ENCODE results near the gene ABCD1. TPM values are rescaled to one million over a fixed set of nuclear protein-coding genes. Genes with fewer than 3 reads are reported as not detected.
"Not testable (repeated sequence)": the region's sequence is repeated elsewhere in the genome, so short reads cannot be mapped to it uniquely, and the experiment has no call there.

The ABCD1 gene
- total RNA-seq, 2 experiments from 2014 or later: 8.6 to 9.2 TPM

GRCh38 chrX:153703036-153703370 lies 21.7 kb upstream of the ABCD1 start:
- peaks cover 28% of the 10 kb centered on the region for H3K36me3 ChIP-seq (ENCODE audit: insufficient read depth, low read length)
- no peak overlapping the region for H3K4me3 ChIP-seq (ENCODE audit: low read length)
- no peaks in the 10 kb centered on the region for H3K4me1 ChIP-seq (ENCODE audit: insufficient read depth, low read length)
- DNase-seq (no peak), ATAC-seq (ENCODE audit: poor library complexity) (no peak)
- POLR2A ChIA-PET: no interaction called here
- no peaks in the 10 kb centered on the region for H3K9me3 ChIP-seq (ENCODE audit: control insufficient read depth in 1 of 2, insufficient read depth in 1 of 2, low read length in 2 of 2)
- Mint-ChIP-seq H3K36me3 (ENCODE audit: low read depth) (peaks cover 23% of the 10 kb centered on the region), H3K27me3 (no peaks in the 10 kb centered on the region), H3K27ac (no peak overlapping the region), H3K4me3 (no peak overlapping the region), H3K9me3 (no peaks in the 10 kb centered on the region), H3K4me1 (ENCODE audit: low read depth) (peaks cover 8% of the 10 kb centered on the region)
- CTCF ChIA-PET: no interaction called here
- H3K27me3 ChIP-seq (ENCODE audit: control insufficient read depth in 1 of 2, insufficient read depth in 2 of 2, low read length in 2 of 2): no peaks in the 10 kb centered on the region
- intact Hi-C loops (cut with DNase I, micrococcal nuclease): no loop called here
- no peak overlapping the region for H3K27ac ChIP-seq (ENCODE audit: low read depth in 1 of 2, low read length in 2 of 2)
- no peak for TF ChIP-seq CTCF (IDR thresholded peaks at IDR 0.05)

- TF ChIP-seq CTCF (IDR thresholded peaks at IDR 0.05): no peak
- peaks cover under 1% of the 10 kb centered on the region for H3K4me1 ChIP-seq (ENCODE audit: insufficient read depth, low read length)
- intact Hi-C loops (cut with DNase I, micrococcal nuclease): no loop called here
- H3K27ac Mint-ChIP-seq: no peak overlapping the region
- no peak for DNase-seq
- no peak overlapping the region for H3K4me3 ChIP-seq (ENCODE audit: low read length)
- no peaks in the 10 kb centered on the region for H3K9me3 ChIP-seq (ENCODE audit: control insufficient read depth in 1 of 2, insufficient read depth in 1 of 2, low read length in 2 of 2)
- H3K9me3 Mint-ChIP-seq: no peaks in the 10 kb centered on the region
- peaks cover 28% of the 10 kb centered on the region for H3K36me3 Mint-ChIP-seq (ENCODE audit: low read depth)
- CTCF ChIA-PET: no interaction called here
- POLR2A ChIA-PET: interaction anchor here (0.7 kb wide), 1 partner anchor 75 kb away, joined by 3 read pairs; no protein-coding TSS in a partner anchor
- no peaks in the 10 kb centered on the region for H3K27me3 Mint-ChIP-seq
- no peaks in the 10 kb centered on the region for H3K27me3 ChIP-seq (ENCODE audit: control insufficient read depth in 1 of 2, insufficient read depth in 2 of 2, low read length in 2 of 2)
- H3K36me3 ChIP-seq (ENCODE audit: insufficient read depth, low read length): peaks cover 34% of the 10 kb centered on the region
- no peak for ATAC-seq (ENCODE audit: poor library complexity)
- peaks cover 13% of the 10 kb centered on the region for H3K4me1 Mint-ChIP-seq (ENCODE audit: low read depth)
- no peak overlapping the region for H3K27ac ChIP-seq (ENCODE audit: low read depth in 1 of 2, low read length in 2 of 2)
- no peak overlapping the region for H3K4me3 Mint-ChIP-seq
Measured at GRCh38 chrX:153704021-153704526, 20.6 kb upstream of the ABCD1 start.

- peaks cover 40% of the 10 kb centered on the region for H3K36me3 ChIP-seq (ENCODE audit: insufficient read depth, low read length)
- H3K4me1 ChIP-seq (ENCODE audit: insufficient read depth, low read length); DNase-seq; intact Hi-C loops (cut with DNase I, micrococcal nuclease); H3K27me3 ChIP-seq (ENCODE audit: control insufficient read depth in 1 of 2, insufficient read depth in 2 of 2, low read length in 2 of 2); H3K4me3 Mint-ChIP-seq; CTCF ChIA-PET; ATAC-seq (ENCODE audit: poor library complexity); H3K27ac ChIP-seq (ENCODE audit: low read depth in 1 of 2, low read length in 2 of 2); H3K9me3 Mint-ChIP-seq; H3K27me3 Mint-ChIP-seq; H3K27ac Mint-ChIP-seq; H3K4me3 ChIP-seq (ENCODE audit: low read length); POLR2A ChIA-PET; H3K9me3 ChIP-seq (ENCODE audit: control insufficient read depth in 1 of 2, insufficient read depth in 1 of 2, low read length in 2 of 2): not testable (repeated sequence)
- peaks cover 28% of the 10 kb centered on the region for H3K36me3 Mint-ChIP-seq (ENCODE audit: low read depth)
- H3K4me1 Mint-ChIP-seq (ENCODE audit: low read depth): peaks cover 13% of the 10 kb centered on the region
Measured at GRCh38 chrX:153704631-153705402, 19.8 kb upstream of the ABCD1 start.

- POLR2A ChIA-PET; H3K4me3 ChIP-seq (ENCODE audit: low read length); H3K4me1 ChIP-seq (ENCODE audit: insufficient read depth, low read length); H3K4me3 Mint-ChIP-seq; ATAC-seq (ENCODE audit: poor library complexity); H3K9me3 Mint-ChIP-seq; H3K27me3 Mint-ChIP-seq; CTCF ChIA-PET; intact Hi-C loops (cut with DNase I, micrococcal nuclease); DNase-seq; H3K27ac ChIP-seq (ENCODE audit: low read depth in 1 of 2, low read length in 2 of 2); H3K27ac Mint-ChIP-seq; H3K9me3 ChIP-seq (ENCODE audit: control insufficient read depth in 1 of 2, insufficient read depth in 1 of 2, low read length in 2 of 2); H3K27me3 ChIP-seq (ENCODE audit: control insufficient read depth in 1 of 2, insufficient read depth in 2 of 2, low read length in 2 of 2): not testable (repeated sequence)
- peaks cover 48% of the 10 kb centered on the region for H3K36me3 ChIP-seq (ENCODE audit: insufficient read depth, low read length)
- peaks cover 31% of the 10 kb centered on the region for H3K36me3 Mint-ChIP-seq (ENCODE audit: low read depth)
- peaks cover 13% of the 10 kb centered on the region for H3K4me1 Mint-ChIP-seq (ENCODE audit: low read depth)
Measured at GRCh38 chrX:153705403-153706060, 19.1 kb upstream of the ABCD1 start.

Measured in CD4-positive, alpha-beta T cell (primary cell).